Jurkat, Clone E6-1 (cell line): ENCODE data around the gene ZNF526. TPM values are rescaled to one million over a fixed set of nuclear protein-coding genes. Genes with fewer than 3 reads are reported as not detected.

ENCODE experiments used
- DNase-seq: peaks from one replicate; pipeline ENCODE4 v3.0.0-alpha.2; 2011; ENCODE audit warnings: low read depth, low spot score
- H3K4me3 ChIP-seq: 2 replicates; pipeline ENCODE4 v1.5.1; 2011; ENCODE audit warnings: mild to moderate bottlenecking, low read length, control low read depth, moderate library complexity
- polyA plus RNA-seq: library from polyadenylated mRNA; unstranded; fragments of >200 nt; gene quantifications from one replicate; pipeline ENCODE4 v1.2.1, GENCODE V29; 2012; ENCODE audit warnings: missing spikeins; ENCODE audit not compliant: insufficient read length, insufficient read depth

The ZNF526 gene
- polyA plus RNA-seq: 9.9 TPM

GRCh38 chr19:42219812-42220750, at the start of gene ZNF526:
Gene ZNF526, plus strand, starts transcription at chr19:42220312. Its CDS starts 4,092 bp downstream, at chr19:42224404.
- peak within 1 kb of the TSS; percentile 94 for H3K4me3 ChIP-seq
- DNase-seq: peak; percentile 98

GRCh38 chr19:42170715-42171114, 49.4 kb upstream of the ZNF526 start:
- H3K4me3 ChIP-seq: no peak overlapping the region
- DNase-seq: no peak

- H3K4me3 ChIP-seq: no peak overlapping the region
- no peak for DNase-seq
These were observed 47.9 kb upstream of the ZNF526 start for GRCh38 chr19:42172261-42172660.

- DNase-seq: no peak
- H3K4me3 ChIP-seq: no peak overlapping the region
These were observed 46.4 kb upstream of the ZNF526 start for GRCh38 chr19:42173695-42174094.

- no peak for DNase-seq
- no peak overlapping the region for H3K4me3 ChIP-seq
These were observed 45.9 kb upstream of the ZNF526 start for GRCh38 chr19:42174188-42174587.

GRCh38 chr19:42174958-42175734, 45.0 kb upstream of the ZNF526 start:
- DNase-seq: no peak
- H3K4me3 ChIP-seq: no peak overlapping the region

- peak overlapping the region; percentile 36 for H3K4me3 ChIP-seq
- no peak for DNase-seq
These were observed 44.0 kb upstream of the ZNF526 start for GRCh38 chr19:42175952-42176648.

- H3K4me3 ChIP-seq: peak overlapping the region; percentile 36
- no peak for DNase-seq
These were observed 43.5 kb upstream of the ZNF526 start for GRCh38 chr19:42176649-42176989.

GRCh38 chr19:42176990-42177685, 43.0 kb upstream of the ZNF526 start:
- peak; percentile 39 for DNase-seq
- peak overlapping the region; percentile 24 for H3K4me3 ChIP-seq

- no peak for DNase-seq
- H3K4me3 ChIP-seq: no peak overlapping the region
These were observed 42.5 kb upstream of the ZNF526 start for GRCh38 chr19:42177686-42178019.

- H3K4me3 ChIP-seq: no peak overlapping the region
- peak; percentile 44 for DNase-seq
These were observed 41.1 kb upstream of the ZNF526 start for GRCh38 chr19:42178791-42179674.

GRCh38 chr19:42184401-42184861, 35.7 kb upstream of the ZNF526 start:
- no peak overlapping the region for H3K4me3 ChIP-seq
- DNase-seq: peak; percentile 42

GRCh38 chr19:42185277-42185676, 34.8 kb upstream of the ZNF526 start:
- peak; percentile 87 for DNase-seq
- H3K4me3 ChIP-seq: no peak overlapping the region; the same call in 1 of the 2 replicates

GRCh38 chr19:42188665-42189064, 31.4 kb upstream of the ZNF526 start:
- H3K4me3 ChIP-seq: no peak overlapping the region

GRCh38 chr19:42189133-42189532, 31.0 kb upstream of the ZNF526 start:
- DNase-seq: no peak
- H3K4me3 ChIP-seq: no peak overlapping the region

More at GRCh38 chr19:42188665-42189064, 31.4 kb upstream of the ZNF526 start:
- no peak for DNase-seq

- DNase-seq: no peak
- no peak overlapping the region for H3K4me3 ChIP-seq
These were observed 28.8 kb upstream of the ZNF526 start for GRCh38 chr19:42191330-42191729.

GRCh38 chr19:42191855-42192254, 28.3 kb upstream of the ZNF526 start:
- no peak overlapping the region for H3K4me3 ChIP-seq
- no peak for DNase-seq

- no peak overlapping the region for H3K4me3 ChIP-seq
- no peak for DNase-seq
These were observed 26.8 kb upstream of the ZNF526 start for GRCh38 chr19:42193294-42193693.
